GM18519 (cell line): ENCODE measurements around the gene PTPRA.
A peak's percentile ranks its signal among the peaks of the same experiment; 100 is the strongest.

Experiments used
- ATAC-seq: cut with Tn5 transposase; IDR thresholded peaks from one replicate; pipeline ENCODE4 v1.9.1; 2021; ENCODE audit warnings: mild to moderate bottlenecking, moderate library complexity; ENCODE audit not compliant: unreplicated experiment, low FRiP score

Gene PTPRA

GRCh38 chr20:2919518-2920245 is 46.4 kb downstream of the PTPRA start:
- ATAC-seq = no peak

GRCh38 chr20:2920473-2920872 is 47.2 kb downstream of the PTPRA start:
- no peak for ATAC-seq

- no peak for ATAC-seq
These were observed 48.2 kb downstream of the PTPRA start for GRCh38 chr20:2921506-2921905.

- no peak for ATAC-seq
These were observed 49.7 kb downstream of the PTPRA start for GRCh38 chr20:2922957-2923356.

- no peak for ATAC-seq
These were observed 57.3 kb downstream of the PTPRA start for GRCh38 chr20:2930538-2930937.

- no peak for ATAC-seq
These were observed 59.2 kb downstream of the PTPRA start for GRCh38 chr20:2932498-2932897.

GRCh38 chr20:2937902-2938301 is 64.6 kb downstream of the PTPRA start:
- ATAC-seq = no peak

- ATAC-seq = no peak
These were observed 69.2 kb downstream of the PTPRA start for GRCh38 chr20:2942439-2942838.

GRCh38 chr20:2946988-2947961 is 74.0 kb downstream of the PTPRA start:
- no peak for ATAC-seq

GRCh38 chr20:2948968-2949367 is 75.7 kb downstream of the PTPRA start:
- ATAC-seq = no peak

GRCh38 chr20:2952766-2953165 is 79.5 kb downstream of the PTPRA start:
- ATAC-seq = no peak

GRCh38 chr20:2955257-2955970 is 82.1 kb downstream of the PTPRA start:
- no peak for ATAC-seq

- no peak for ATAC-seq
These were observed 83.2 kb downstream of the PTPRA start for GRCh38 chr20:2956480-2956879.

- no peak for ATAC-seq
These were observed 94.6 kb downstream of the PTPRA start for GRCh38 chr20:2967841-2968240.

GRCh38 chr20:2972126-2972525 is 98.8 kb downstream of the PTPRA start:
- ATAC-seq = no peak

GRCh38 chr20:2973574-2973973 is 100.3 kb downstream of the PTPRA start:
- no peak for ATAC-seq

GRCh38 chr20:2978519-2978918 is 105.2 kb downstream of the PTPRA start:
- no peak for ATAC-seq

- ATAC-seq = no peak
These were observed 108.4 kb downstream of the PTPRA start for GRCh38 chr20:2981646-2982045.

- no peak for ATAC-seq
These were observed 110.2 kb downstream of the PTPRA start for GRCh38 chr20:2983508-2983907.

- ATAC-seq = peak; percentile 41
These were observed 110.8 kb downstream of the PTPRA start for GRCh38 chr20:2984028-2984501.
